ENCODE measurements around the gene NTF4.
"Not testable (repeated sequence)": the region's sequence is repeated elsewhere in the genome, so short reads cannot be mapped to it uniquely, and the experiment has no call there.

The NTF4 gene

GRCh38 chr19:49085020-49085867 lies 20.6 kb upstream of the NTF4 start, which contains the start of gene SNRNP70:
Gene SNRNP70, plus strand, starts transcription at chr19:49085451. Its CDS starts 964 bp downstream, at chr19:49086415.
- H3K9ac ChIP-seq (ENCODE audit: low read depth, low read length), result peak within 1 kb of the TSS; percentile 94
- H3K27me3 ChIP-seq (ENCODE audit: control insufficient read depth, insufficient read depth, low read length), result no peaks in the 10 kb centered on the region
- H3K9me3 ChIP-seq (ENCODE audit: control insufficient read depth, insufficient read depth, low read length), result no peaks in the 10 kb centered on the region
- peak within 1 kb of the TSS; percentile 94 for H3K4me3 ChIP-seq (ENCODE audit: low read depth, low read length)
- peaks cover 3% of the 10 kb centered on the region for H3K4me1 ChIP-seq (ENCODE audit: control insufficient read depth, insufficient read depth, low read length)
- peaks cover 20% of the 10 kb centered on the region for H3K36me3 ChIP-seq (ENCODE audit: control insufficient read depth, insufficient read depth, low read length)

- H3K4me3 ChIP-seq (ENCODE audit: low read depth, low read length), result peak overlapping the region; percentile 94
- H3K9ac ChIP-seq (ENCODE audit: low read depth, low read length), result no peak overlapping the region
- H3K4me1 ChIP-seq (ENCODE audit: control insufficient read depth, insufficient read depth, low read length), result peaks cover 3% of the 10 kb centered on the region
- no peaks in the 10 kb centered on the region for H3K9me3 ChIP-seq (ENCODE audit: control insufficient read depth, insufficient read depth, low read length)
- peaks cover 15% of the 10 kb centered on the region for H3K36me3 ChIP-seq (ENCODE audit: control insufficient read depth, insufficient read depth, low read length)
- H3K27me3 ChIP-seq (ENCODE audit: control insufficient read depth, insufficient read depth, low read length), result no peaks in the 10 kb centered on the region
These were observed 19.8 kb upstream of the NTF4 start for GRCh38 chr19:49084206-49085019.

- peaks cover 4% of the 10 kb centered on the region for H3K36me3 ChIP-seq (ENCODE audit: control insufficient read depth, insufficient read depth, low read length)
- no peaks in the 10 kb centered on the region for H3K27me3 ChIP-seq (ENCODE audit: control insufficient read depth, insufficient read depth, low read length)
- H3K9me3 ChIP-seq (ENCODE audit: control insufficient read depth, insufficient read depth, low read length), result no peaks in the 10 kb centered on the region
- no peak overlapping the region for H3K9ac ChIP-seq (ENCODE audit: low read depth, low read length)
- H3K4me3 ChIP-seq (ENCODE audit: low read depth, low read length), result no peak overlapping the region
- peaks cover under 1% of the 10 kb centered on the region for H3K4me1 ChIP-seq (ENCODE audit: control insufficient read depth, insufficient read depth, low read length)
These were observed 16.7 kb upstream of the NTF4 start for GRCh38 chr19:49081273-49081672.

- H3K9me3 ChIP-seq (ENCODE audit: control insufficient read depth, insufficient read depth, low read length), result no peaks in the 10 kb centered on the region
- no peaks in the 10 kb centered on the region for H3K4me1 ChIP-seq (ENCODE audit: control insufficient read depth, insufficient read depth, low read length)
- no peaks in the 10 kb centered on the region for H3K27me3 ChIP-seq (ENCODE audit: control insufficient read depth, insufficient read depth, low read length)
- no peak overlapping the region for H3K9ac ChIP-seq (ENCODE audit: low read depth, low read length)
- no peak overlapping the region for H3K4me3 ChIP-seq (ENCODE audit: low read depth, low read length)
- H3K36me3 ChIP-seq (ENCODE audit: control insufficient read depth, insufficient read depth, low read length), result peaks cover 1% of the 10 kb centered on the region
These were observed 15.8 kb upstream of the NTF4 start for GRCh38 chr19:49080392-49080791.

- not testable (repeated sequence) for H3K9ac ChIP-seq (ENCODE audit: low read depth, low read length); H3K4me3 ChIP-seq (ENCODE audit: low read depth, low read length); H3K36me3 ChIP-seq (ENCODE audit: control insufficient read depth, insufficient read depth, low read length); H3K9me3 ChIP-seq (ENCODE audit: control insufficient read depth, insufficient read depth, low read length); H3K4me1 ChIP-seq (ENCODE audit: control insufficient read depth, insufficient read depth, low read length)
- peaks cover 33% of the 10 kb centered on the region for H3K27me3 ChIP-seq (ENCODE audit: control insufficient read depth, insufficient read depth, low read length)
These were observed 10.3 kb upstream of the NTF4 start for GRCh38 chr19:49074869-49075268.

GRCh38 chr19:49073514-49074378 lies 9.1 kb upstream of the NTF4 start:
- Histone ChIP-seq H3K4me1 (ENCODE audit: control insufficient read depth, insufficient read depth, low read length) (no peaks in the 10 kb centered on the region), H3K27me3 (ENCODE audit: control insufficient read depth, insufficient read depth, low read length) (peaks cover 44% of the 10 kb centered on the region), H3K9me3 (ENCODE audit: control insufficient read depth, insufficient read depth, low read length) (no peaks in the 10 kb centered on the region), H3K36me3 (ENCODE audit: control insufficient read depth, insufficient read depth, low read length) (no peaks in the 10 kb centered on the region), H3K4me3 (ENCODE audit: low read depth, low read length) (no peak overlapping the region), H3K9ac (ENCODE audit: low read depth, low read length) (no peak overlapping the region)

GRCh38 chr19:49071860-49072547 lies 7.4 kb upstream of the NTF4 start:
- H3K9me3 ChIP-seq (ENCODE audit: control insufficient read depth, insufficient read depth, low read length), result no peaks in the 10 kb centered on the region
- H3K4me3 ChIP-seq (ENCODE audit: low read depth, low read length), result no peak overlapping the region
- no peak overlapping the region for H3K9ac ChIP-seq (ENCODE audit: low read depth, low read length)
- H3K27me3 ChIP-seq (ENCODE audit: control insufficient read depth, insufficient read depth, low read length), result peaks cover 58% of the 10 kb centered on the region
- H3K36me3 ChIP-seq (ENCODE audit: control insufficient read depth, insufficient read depth, low read length), result no peaks in the 10 kb centered on the region
- H3K4me1 ChIP-seq (ENCODE audit: control insufficient read depth, insufficient read depth, low read length), result no peaks in the 10 kb centered on the region

GRCh38 chr19:49070416-49070815 lies 5.8 kb upstream of the NTF4 start:
- no peaks in the 10 kb centered on the region for H3K36me3 ChIP-seq (ENCODE audit: control insufficient read depth, insufficient read depth, low read length)
- H3K4me3 ChIP-seq (ENCODE audit: low read depth, low read length), result no peak overlapping the region
- H3K9ac ChIP-seq (ENCODE audit: low read depth, low read length), result no peak overlapping the region
- H3K27me3 ChIP-seq (ENCODE audit: control insufficient read depth, insufficient read depth, low read length), result peaks cover 74% of the 10 kb centered on the region
- H3K9me3 ChIP-seq (ENCODE audit: control insufficient read depth, insufficient read depth, low read length), result no peaks in the 10 kb centered on the region
- H3K4me1 ChIP-seq (ENCODE audit: control insufficient read depth, insufficient read depth, low read length), result peaks cover 6% of the 10 kb centered on the region

GRCh38 chr19:49069026-49069425 lies 4.4 kb upstream of the NTF4 start:
- Histone ChIP-seq H3K4me1 (ENCODE audit: control insufficient read depth, insufficient read depth, low read length) (peaks cover 8% of the 10 kb centered on the region), H3K9ac (ENCODE audit: low read depth, low read length) (no peak overlapping the region), H3K9me3 (ENCODE audit: control insufficient read depth, insufficient read depth, low read length) (no peaks in the 10 kb centered on the region), H3K4me3 (ENCODE audit: low read depth, low read length) (no peak overlapping the region), H3K36me3 (ENCODE audit: control insufficient read depth, insufficient read depth, low read length) (no peaks in the 10 kb centered on the region), H3K27me3 (ENCODE audit: control insufficient read depth, insufficient read depth, low read length) (peaks cover 74% of the 10 kb centered on the region)

- no peaks in the 10 kb centered on the region for H3K36me3 ChIP-seq (ENCODE audit: control insufficient read depth, insufficient read depth, low read length)
- H3K9ac ChIP-seq (ENCODE audit: low read depth, low read length), result no peak overlapping the region
- peaks cover 9% of the 10 kb centered on the region for H3K4me1 ChIP-seq (ENCODE audit: control insufficient read depth, insufficient read depth, low read length)
- H3K9me3 ChIP-seq (ENCODE audit: control insufficient read depth, insufficient read depth, low read length), result no peaks in the 10 kb centered on the region
- no peak overlapping the region for H3K4me3 ChIP-seq (ENCODE audit: low read depth, low read length)
- H3K27me3 ChIP-seq (ENCODE audit: control insufficient read depth, insufficient read depth, low read length), result peaks cover 61% of the 10 kb centered on the region
These were observed 2.9 kb upstream of the NTF4 start for GRCh38 chr19:49067554-49067953.
